ENCODE measurements around the gene MSMB. TPM values are rescaled to one million over a fixed set of nuclear protein-coding genes. Genes with fewer than 3 reads are reported as not detected.

MSMB gene
- total RNA-seq, 1 experiment from 2014 or later: not detected

DNA sequence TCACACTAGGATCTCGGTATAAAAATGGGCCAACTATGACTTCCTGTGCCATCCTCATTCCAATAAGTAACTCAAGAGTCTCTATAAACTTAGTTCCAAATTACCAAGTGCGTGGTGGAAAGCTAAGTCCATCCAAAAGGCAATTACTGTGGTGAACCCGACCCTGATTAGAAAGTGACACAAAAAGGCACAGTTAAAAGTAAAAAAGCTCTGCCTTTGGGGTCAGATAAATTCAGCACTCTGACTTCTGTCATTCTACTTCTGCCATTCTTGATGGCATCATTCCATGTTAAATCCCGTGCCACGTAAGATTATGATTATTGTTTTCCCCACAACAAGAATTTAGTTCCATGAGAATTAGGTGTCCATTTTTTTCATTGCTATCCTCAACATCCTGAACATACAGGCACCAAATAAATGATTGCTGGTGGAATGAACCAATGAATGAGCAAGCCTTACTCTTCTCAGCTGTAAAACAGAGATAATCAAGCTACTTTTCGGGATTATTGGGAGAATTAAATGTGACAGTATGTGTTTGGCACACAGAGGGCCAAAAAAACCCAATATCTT lies 16.5 kb downstream of the MSMB start:
- no peaks in the 10 kb centered on the region for H3K36me3 ChIP-seq (ENCODE audit: insufficient read depth, low read length, poor library complexity, severe bottlenecking)
- no peaks in the 10 kb centered on the region for H3K9me3 ChIP-seq (ENCODE audit: low read depth, low read length, poor library complexity, severe bottlenecking)
- DNase-seq (ENCODE audit: low spot score): no peak
- ChIA-PET CTCF (interaction anchor here (0.6 to 1.1 kb wide), 3 partner anchors 370 to 780 kb away, joined by 3 to 4 read pairs (median 4); no protein-coding TSS in a partner anchor), POLR2A (ENCODE audit: low non-redundant PET) (no interaction called here)
- BruUV-seq (replicated peaks): TSS peak; percentile 51
- no peaks in the 10 kb centered on the region for H3K27me3 ChIP-seq (replicated peaks; ENCODE audit: insufficient read depth, low read depth, low read length, poor library complexity)
- H3K27ac ChIP-seq (ENCODE audit: low read depth, low read length, poor library complexity, severe bottlenecking): peak overlapping the region; percentile 85
- TF ChIP-seq, protein P1, sequence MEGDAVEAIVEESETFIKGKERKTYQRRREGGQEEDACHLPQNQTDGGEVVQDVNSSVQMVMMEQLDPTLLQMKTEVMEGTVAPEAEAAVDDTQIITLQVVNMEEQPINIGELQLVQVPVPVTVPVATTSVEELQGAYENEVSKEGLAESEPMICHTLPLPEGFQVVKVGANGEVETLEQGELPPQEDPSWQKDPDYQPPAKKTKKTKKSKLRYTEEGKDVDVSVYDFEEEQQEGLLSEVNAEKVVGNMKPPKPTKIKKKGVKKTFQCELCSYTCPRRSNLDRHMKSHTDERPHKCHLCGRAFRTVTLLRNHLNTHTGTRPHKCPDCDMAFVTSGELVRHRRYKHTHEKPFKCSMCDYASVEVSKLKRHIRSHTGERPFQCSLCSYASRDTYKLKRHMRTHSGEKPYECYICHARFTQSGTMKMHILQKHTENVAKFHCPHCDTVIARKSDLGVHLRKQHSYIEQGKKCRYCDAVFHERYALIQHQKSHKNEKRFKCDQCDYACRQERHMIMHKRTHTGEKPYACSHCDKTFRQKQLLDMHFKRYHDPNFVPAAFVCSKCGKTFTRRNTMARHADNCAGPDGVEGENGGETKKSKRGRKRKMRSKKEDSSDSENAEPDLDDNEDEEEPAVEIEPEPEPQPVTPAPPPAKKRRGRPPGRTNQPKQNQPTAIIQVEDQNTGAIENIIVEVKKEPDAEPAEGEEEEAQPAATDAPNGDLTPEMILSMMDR (conservative IDR thresholded peaks at IDR 0.05; ENCODE audit: low read depth, low read length): no peak
- intact Hi-C loops (cut with micrococcal nuclease; ENCODE audit: unreplicated experiment): loop anchor here (5.0 to 10.0 kb wide), 3 partner anchors 565 to 795 kb away; no protein-coding TSS in a partner anchor
- peaks cover 14% of the 10 kb centered on the region for H3K4me1 ChIP-seq (ENCODE audit: insufficient read depth, low read length, poor library complexity, severe bottlenecking)
- peak overlapping the region; percentile 91 for H3K4me3 ChIP-seq (ENCODE audit: low read depth, low read length, poor library complexity, severe bottlenecking)

DNA sequence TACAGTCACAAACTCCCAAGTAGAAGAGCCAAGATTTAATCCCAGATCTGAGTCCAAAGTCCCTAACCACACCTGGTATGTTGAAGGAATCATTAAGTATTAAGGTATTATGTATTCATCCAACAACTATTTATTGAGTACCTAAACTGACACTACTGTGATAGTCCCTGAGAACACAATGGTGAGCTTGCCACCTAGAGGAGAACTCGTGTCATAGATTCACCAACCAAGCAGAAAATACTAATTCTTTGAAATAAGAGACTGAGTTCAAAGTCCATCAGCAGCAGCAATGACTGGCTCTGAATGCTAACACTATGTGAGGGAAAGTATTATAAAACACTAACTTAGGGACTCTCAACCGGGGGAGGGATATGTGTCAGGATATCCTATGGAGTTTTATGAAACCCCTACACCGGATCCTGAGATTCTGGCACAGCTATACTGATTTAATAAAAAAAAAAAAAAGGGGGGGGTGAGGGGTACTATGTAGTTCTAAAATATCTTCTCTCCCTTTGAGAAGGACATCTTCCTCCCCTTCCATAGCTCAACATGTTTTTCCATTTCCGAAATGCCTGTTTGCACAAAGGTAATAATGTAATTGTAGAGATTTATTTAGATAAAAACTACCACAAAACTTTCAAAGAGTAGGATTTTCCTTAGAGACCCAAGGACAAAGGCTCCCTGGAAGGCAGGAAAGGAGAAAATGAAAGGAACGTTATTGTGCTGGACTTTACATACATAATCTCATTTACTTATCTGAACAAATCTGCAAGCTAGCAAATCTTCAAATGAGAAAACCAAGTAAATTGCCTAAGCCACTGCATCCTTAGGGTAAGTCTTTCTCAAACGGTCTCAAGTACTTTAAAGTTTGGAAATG lies 17.2 kb downstream of the MSMB start:
- POLR2A ChIA-PET (ENCODE audit: low non-redundant PET): no interaction called here
- H3K4me1 ChIP-seq (ENCODE audit: insufficient read depth, low read length, poor library complexity, severe bottlenecking): peaks cover 14% of the 10 kb centered on the region
- peak; percentile 79 for DNase-seq (ENCODE audit: low spot score)
- peak overlapping the region; percentile 85 for H3K27ac ChIP-seq (ENCODE audit: low read depth, low read length, poor library complexity, severe bottlenecking)
- H3K27me3 ChIP-seq (replicated peaks; ENCODE audit: insufficient read depth, low read depth, low read length, poor library complexity): no peaks in the 10 kb centered on the region
- TF ChIP-seq, protein P1 (conservative IDR thresholded peaks at IDR 0.05; ENCODE audit: low read depth, low read length): peak; percentile 75
- no peak for TF ChIP-seq EZH2 (IDR thresholded peaks at IDR 0.05; ENCODE audit: borderline replicate concordance, low read depth, low read length, poor library complexity, severe bottlenecking)
- no peaks in the 10 kb centered on the region for H3K9me3 ChIP-seq (ENCODE audit: low read depth, low read length, poor library complexity, severe bottlenecking)
- intact Hi-C loops (cut with micrococcal nuclease; ENCODE audit: unreplicated experiment): loop anchor here (5.0 to 10.0 kb wide), 3 partner anchors 564 to 794 kb away; no protein-coding TSS in a partner anchor
- peak overlapping the region; percentile 91 for H3K4me3 ChIP-seq (ENCODE audit: low read depth, low read length, poor library complexity, severe bottlenecking)
- BruUV-seq (replicated peaks): no TSS peak
- CTCF ChIA-PET: interaction anchor here (0.6 to 1.1 kb wide), 4 partner anchors 11 to 779 kb away, joined by 3 to 4 read pairs (median 3); no protein-coding TSS in a partner anchor
- no peaks in the 10 kb centered on the region for H3K36me3 ChIP-seq (ENCODE audit: insufficient read depth, low read length, poor library complexity, severe bottlenecking)

DNA sequence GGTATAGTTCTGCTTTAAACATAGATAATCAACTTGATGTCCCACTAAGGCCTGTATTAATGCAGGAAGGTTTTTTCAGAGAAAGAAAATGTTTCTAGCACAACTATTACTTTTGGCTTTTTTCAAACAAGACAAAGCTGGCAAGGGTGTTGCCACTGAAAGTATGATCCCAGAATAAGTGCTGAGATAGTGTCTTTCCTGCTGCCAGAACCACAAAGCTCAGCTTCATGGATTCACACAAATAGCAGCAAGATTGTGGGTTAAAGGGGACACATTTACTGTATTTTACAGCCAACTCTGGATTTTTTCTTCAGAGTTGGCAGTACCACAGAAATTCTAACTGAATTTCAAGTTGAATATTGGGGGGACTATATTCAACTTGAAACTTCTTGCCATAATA lies 20.0 kb downstream of the MSMB start:
- ChIA-PET POLR2A (ENCODE audit: low non-redundant PET) (no interaction called here), CTCF (no interaction called here)
- Histone ChIP-seq H3K4me3 (ENCODE audit: low read depth, low read length, poor library complexity, severe bottlenecking) (no peak overlapping the region), H3K4me1 (ENCODE audit: insufficient read depth, low read length, poor library complexity, severe bottlenecking) (peaks cover 19% of the 10 kb centered on the region), H3K27ac (ENCODE audit: low read depth, low read length, poor library complexity, severe bottlenecking) (no peak overlapping the region), H3K27me3 (replicated peaks; ENCODE audit: insufficient read depth, low read depth, low read length, poor library complexity) (no peaks in the 10 kb centered on the region), H3K36me3 (ENCODE audit: insufficient read depth, low read length, poor library complexity, severe bottlenecking) (no peaks in the 10 kb centered on the region), H3K9me3 (ENCODE audit: low read depth, low read length, poor library complexity, severe bottlenecking) (no peaks in the 10 kb centered on the region)
- intact Hi-C loops (cut with micrococcal nuclease; ENCODE audit: unreplicated experiment): loop anchor here (5.0 to 10.0 kb wide), 3 partner anchors 561 to 791 kb away; no protein-coding TSS in a partner anchor
- no TSS peak for BruUV-seq (replicated peaks)
- TF ChIP-seq EZH2 (IDR thresholded peaks at IDR 0.05; ENCODE audit: borderline replicate concordance, low read depth, low read length, poor library complexity, severe bottlenecking): no peak
- TF ChIP-seq, protein P1 (conservative IDR thresholded peaks at IDR 0.05; ENCODE audit: low read depth, low read length): no peak
- no peak for DNase-seq (ENCODE audit: low spot score)

Measured in A673 (cell line).